Lung (tissue), 12 donors: Measurements from ENCODE around the gene ALG9. TPM values are rescaled to one million over a fixed set of nuclear protein-coding genes. Genes with fewer than 3 reads are reported as not detected.

Experiments
- ATAC-seq: fragments of 200-7000 bp; cut with Tn5 transposase; one replicate; pipeline ENCODE4 v1.9.1; 2020; ENCODE audit warnings: moderate number of reproducible peaks; ENCODE audit not compliant: insufficient read depth, low FRiP score
- DNase-seq, 3 donors: peaks; one replicate each; pipeline ENCODE4 v3.0.0-alpha.2; 2013 to 2017
- H3K27ac ChIP-seq, 2 donors: one replicate each; pipeline ENCODE4 v1.5.1; 2013; ENCODE audit warnings: mild to moderate bottlenecking in 2 of 2, moderate library complexity in 2 of 2, control low read depth in 1 of 2, inconsistent platforms in 1 of 2, low read depth in 1 of 2, low read length in 1 of 2
- H3K27me3 ChIP-seq, 3 donors: one replicate each; pipeline ENCODE4 v1.5.1; 2013; ENCODE audit warnings: low read length in 2 of 3; ENCODE audit not compliant: control insufficient read depth in 3 of 3, insufficient read depth in 3 of 3
- H3K36me3 ChIP-seq, 4 donors: one replicate each; pipeline ENCODE4 v1.5.1; 2013; ENCODE audit warnings: low read length in 4 of 4, mild to moderate bottlenecking in 1 of 4, moderate library complexity in 1 of 4; ENCODE audit not compliant: control insufficient read depth in 4 of 4, insufficient read depth in 4 of 4
- H3K4me1 ChIP-seq, 5 donors: one replicate each; pipeline ENCODE4 v1.5.1; 2013; ENCODE audit warnings: low read length in 5 of 5, mild to moderate bottlenecking in 2 of 5, moderate library complexity in 1 of 5; ENCODE audit not compliant: control insufficient read depth in 5 of 5, insufficient read depth in 5 of 5
- H3K4me3 ChIP-seq: one replicate; pipeline ENCODE4 v1.5.1; 2013; ENCODE audit warnings: mild to moderate bottlenecking, control low read depth, moderate library complexity
- H3K9ac ChIP-seq, 2 donors: one replicate each; pipeline ENCODE4 v1.5.1; 2013; ENCODE audit warnings: low read length in 2 of 2, control low read depth in 1 of 2; ENCODE audit not compliant: insufficient read depth in 1 of 2
- H3K9me3 ChIP-seq, 4 donors: one replicate each; pipeline ENCODE4 v1.5.1; 2013; ENCODE audit warnings: low read length in 3 of 4, mild to moderate bottlenecking in 1 of 4, moderate library complexity in 1 of 4; ENCODE audit not compliant: control insufficient read depth in 4 of 4, insufficient read depth in 3 of 4
- CTCF ChIP-seq: IDR thresholded peaks from 2 replicates; pipeline ENCODE4 v1.5.1; 2012; ENCODE audit warnings: mild to moderate bottlenecking; ENCODE audit errors: control extremely low read depth, extremely low read depth
- WGBS, 2 donors: extraction: QIAGEN DNeasy Blood & Tissue Kit; methylation state at CpG; one replicate each; pipeline ENCODE4 v1.1.7; 2013; 5-methylcytosine and 5-hydroxymethylcytosine counted together
- polyA plus RNA-seq, 2 donors: library from polyadenylated mRNA; stranded (reverse); fragments of 200-250 nt; gene quantifications; one replicate each; pipeline ENCODE4 v1.2.1, GENCODE V29; 2013
- total RNA-seq, 2 donors: library from RNA; depleted of rRNA in 1 of 2; stranded (reverse); fragments of >200 nt in 1 of 2; gene quantifications; one replicate each; pipeline ENCODE4 v1.2.1, GENCODE V29; 2014 to 2021
- donor health status: control.
- donor health status: control.
- donor health status: Bipolar disorder and iron deficiency.
- donor health status: healthy.
- donor health status: DM: yes; HTN: yes; CAD: no.

Gene ALG9
- total and polyA plus RNA-seq, 4 donors, result 11.4 to 43.4 (median 25.9) TPM

- H3K4me1 ChIP-seq, result peaks cover 0 to 7% (median 5%) of the 10 kb centered on the region in 5 donors
- peaks cover 0 to 2% (median 0%) of the 10 kb centered on the region in 4 donors for H3K36me3 ChIP-seq
- WGBS, 2 donors, result 86 to 89% methylated on average over 5 of the region's 5 CpGs
- no peaks in the 10 kb centered on the region for H3K27me3 ChIP-seq
- no peak for TF ChIP-seq CTCF
- ATAC-seq, result no peak
- H3K27ac ChIP-seq, result no peak overlapping the region
- no peaks in the 10 kb centered on the region for H3K9me3 ChIP-seq
- no peak for DNase-seq
- H3K9ac ChIP-seq, result no peak overlapping the region
- H3K4me3 ChIP-seq, result no peak overlapping the region
Observed at GRCh38 chr11:111882202-111882601, 10.8 kb upstream of the ALG9 start.

- no peak for TF ChIP-seq CTCF
- DNase-seq (no peak), ATAC-seq (no peak)
- H3K9me3 ChIP-seq, result no peaks in the 10 kb centered on the region
- H3K9ac ChIP-seq, result peak overlapping the region; percentile 96 to 99
- H3K4me3 ChIP-seq, result peak overlapping the region; percentile 37
- 37 to 46% methylated on average over 6 of the region's 6 CpGs for WGBS, 2 donors
- peak overlapping the region; percentile 82 to 93 for H3K27ac ChIP-seq
- H3K4me1 ChIP-seq, result peaks cover 0 to 7% (median 5%) of the 10 kb centered on the region in 5 donors
- H3K36me3 ChIP-seq, result peaks cover 0 to 15% (median 3%) of the 10 kb centered on the region in 4 donors
- no peaks in the 10 kb centered on the region for H3K27me3 ChIP-seq
Observed at GRCh38 chr11:111879637-111879960, 8.2 kb upstream of the ALG9 start.

- peak; percentile 98 to 99 (median 98) for DNase-seq
- peaks cover 0 to 15% (median 3%) of the 10 kb centered on the region in 4 donors for H3K36me3 ChIP-seq
- peak within 1 kb of the TSS; percentile 68 for H3K4me3 ChIP-seq
- H3K27me3 ChIP-seq, result no peaks in the 10 kb centered on the region
- TF ChIP-seq CTCF, result peak; percentile 72
- WGBS, 2 donors, result 0% methylated on average over 55 of the region's 55 CpGs
- ATAC-seq, result peak; percentile 96
- H3K4me1 ChIP-seq, result peaks cover 0 to 7% (median 5%) of the 10 kb centered on the region in 5 donors
- no peaks in the 10 kb centered on the region for H3K9me3 ChIP-seq
- H3K27ac ChIP-seq, result peak within 1 kb of the TSS; percentile 82 to 93
- H3K9ac ChIP-seq, result peak within 1 kb of the TSS; percentile 96 to 99
Observed at GRCh38 chr11:111878849-111879636, 7.7 kb upstream of the ALG9 start, which contains the start of the genes CFAP68 and FDXACB1. TSS of gene CFAP68 (plus strand) at chr11:111879541. CDS start at chr11:111879561, 20 bp downstream. TSS of gene FDXACB1 (minus strand) at chr11:111879165. CDS start at chr11:111879132, 33 bp downstream.
